Nucleus accumbens (tissue), 56 donors: ENCODE data around the gene WFDC1.

Experiments
- DNase-seq, 56 donors: peaks; one replicate each; lab custom pipeline; 2025; lab: John Stamatoyannopoulos, UW

Gene WFDC1

GRCh38 chr16:84349862-84350684 lies 55.4 kb downstream of the WFDC1 start:
- no peak for DNase-seq

- peak in 1 of 56 donors; percentile 4 for DNase-seq
Measured at GRCh38 chr16:84350685-84351400, 56.2 kb downstream of the WFDC1 start.

- no peak for DNase-seq
Measured at GRCh38 chr16:84351630-84352029, 57.0 kb downstream of the WFDC1 start.

- no peak for DNase-seq
Measured at GRCh38 chr16:84354306-84354705, 59.6 kb downstream of the WFDC1 start.

- no peak for DNase-seq
Measured at GRCh38 chr16:84355149-84355548, 60.5 kb downstream of the WFDC1 start.

GRCh38 chr16:84356176-84356575 lies 61.5 kb downstream of the WFDC1 start:
- DNase-seq, result peak in 6 of 56 donors; percentile 16 to 70 (median 54)

- peak; percentile 21 to 95 (median 85) for DNase-seq
Measured at GRCh38 chr16:84356591-84357116, 62.0 kb downstream of the WFDC1 start.

- DNase-seq, result peak in 10 of 56 donors; percentile 6 to 62 (median 42)
Measured at GRCh38 chr16:84357191-84357651, 62.5 kb downstream of the WFDC1 start.

- no peak for DNase-seq
Measured at GRCh38 chr16:84358601-84359295, 64.1 kb downstream of the WFDC1 start.

- DNase-seq, result no peak
Measured at GRCh38 chr16:84359326-84359725, 64.6 kb downstream of the WFDC1 start.

- DNase-seq, result no peak
Measured at GRCh38 chr16:84360170-84360569, 65.5 kb downstream of the WFDC1 start.

- DNase-seq, result no peak
Measured at GRCh38 chr16:84360748-84361147, 66.1 kb downstream of the WFDC1 start.

- peak in 1 of 56 donors; percentile 42 for DNase-seq
Measured at GRCh38 chr16:84361546-84361945, 66.9 kb downstream of the WFDC1 start.

GRCh38 chr16:84362471-84362941 lies 67.8 kb downstream of the WFDC1 start:
- DNase-seq, result peak in 36 of 56 donors; percentile 4 to 53 (median 23)

- DNase-seq, result no peak
Measured at GRCh38 chr16:84366208-84366607, 71.5 kb downstream of the WFDC1 start.

- DNase-seq, result no peak
Measured at GRCh38 chr16:84367297-84367680, 72.6 kb downstream of the WFDC1 start.

- DNase-seq, result no peak
Measured at GRCh38 chr16:84367750-84368307, 73.2 kb downstream of the WFDC1 start.

- no peak for DNase-seq
Measured at GRCh38 chr16:84368308-84368996, 73.8 kb downstream of the WFDC1 start, which contains the start of gene ATP2C2. TSS of gene ATP2C2 (plus strand) at chr16:84368538. CDS start at chr16:84368616, 78 bp downstream.

GRCh38 chr16:84369105-84369504 lies 74.4 kb downstream of the WFDC1 start:
- no peak for DNase-seq
